WTC11 (cell line): ENCODE measurements around the gene NOP9.

Experiments used
- CTCF ChIP-seq: fragments of 200-600 bp; IDR thresholded peaks from 2 replicates; pipeline ENCODE4 v1.8.0; 2022; ENCODE audit warnings: antibody characterized with exemption
- ESRRA ChIP-seq: sonication (generic); formaldehyde crosslinking; IDR thresholded peaks from 2 replicates; pipeline ENCODE4 v1.8.1; 2022; ENCODE audit warnings: mild to moderate bottlenecking, missing genetic modification reagents, borderline replicate concordance
- MAX ChIP-seq: sonication (generic); formaldehyde crosslinking; IDR thresholded peaks from 2 replicates; pipeline ENCODE4 v1.8.0; 2022; ENCODE audit warnings: mild to moderate bottlenecking, missing genetic modification reagents
- SP1 ChIP-seq: sonication (generic); formaldehyde crosslinking; conservative IDR thresholded peaks from 2 replicates; pipeline ENCODE4 v1.8.1; 2022; ENCODE audit warnings: missing genetic modification reagents
- ZNF317 ChIP-seq: sonication (generic); formaldehyde crosslinking; IDR thresholded peaks from 2 replicates; pipeline ENCODE4 v1.8.1; 2023; ENCODE audit warnings: low read depth, mild to moderate bottlenecking, moderate library complexity, missing genetic modification reagents, borderline replicate concordance
- ZNF425 ChIP-seq: fragments of 250-450 bp; sonication (Bioruptor Pico); conservative IDR thresholded peaks from 2 replicates; pipeline ENCODE4 v1.9.0; 2021; ENCODE audit warnings: mild to moderate bottlenecking

GRCh38 chr14:24343795-24344660 lies 44.4 kb downstream of the NOP9 start:
- TF ChIP-seq ZNF425 (CRISPR knock-in tag), result no peak
- no peak for TF ChIP-seq MAX
- TF ChIP-seq CTCF, result no peak
- no peak for TF ChIP-seq ZNF317
- TF ChIP-seq SP1 (CRISPR knock-in tag), result no peak
- no peak for TF ChIP-seq ESRRA (CRISPR knock-in tag)
